GM18508 (cell line): ENCODE results near the gene ONECUT1.
"Not testable (repeated sequence)": the region's sequence is repeated elsewhere in the genome, so short reads cannot be mapped to it uniquely, and the experiment has no call there.

ENCODE experiments used
- ATAC-seq: cut with Tn5 transposase; IDR thresholded peaks from one replicate; pipeline ENCODE4 v1.9.1; 2021; ENCODE audit warnings: moderate number of reproducible peaks; ENCODE audit not compliant: insufficient read depth, unreplicated experiment

Gene ONECUT1

DNA sequence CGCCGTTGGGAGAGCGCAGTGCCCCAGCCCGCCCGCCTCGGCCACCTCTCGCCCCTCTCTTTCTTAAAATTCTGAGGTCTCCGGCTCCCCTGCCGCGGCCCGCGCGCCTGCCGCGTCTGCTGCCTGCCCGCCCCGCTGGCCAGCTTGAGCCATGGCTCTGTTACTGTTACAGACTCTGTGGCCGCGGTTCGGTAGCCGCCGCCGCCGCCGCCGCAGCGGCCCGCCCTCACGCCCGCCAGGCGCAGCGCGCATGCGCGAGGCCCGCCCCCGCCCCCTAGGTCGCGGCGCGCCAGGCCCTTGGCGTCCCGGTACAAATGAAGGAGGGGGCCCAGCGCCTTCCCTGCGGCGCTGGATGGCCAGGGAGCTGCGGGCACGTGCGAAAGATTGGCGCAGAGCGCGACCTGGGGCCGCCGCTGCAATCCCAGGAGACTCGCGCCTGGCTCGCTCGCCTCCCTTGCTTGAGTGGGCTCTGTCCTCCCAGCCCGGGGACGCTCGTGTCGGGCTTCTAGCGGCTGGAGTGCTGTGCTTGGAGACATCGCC, at the start of gene ONECUT1:
Gene ONECUT1 (minus strand): TSS at position 168 of the 540 bp plus-strand sequence. CDS start 452 bp downstream, outside the sequence.
- no peak for ATAC-seq

GRCh38 chr15:52834379-52834778, 44.2 kb upstream of the ONECUT1 start:
- no peak for ATAC-seq

DNA sequence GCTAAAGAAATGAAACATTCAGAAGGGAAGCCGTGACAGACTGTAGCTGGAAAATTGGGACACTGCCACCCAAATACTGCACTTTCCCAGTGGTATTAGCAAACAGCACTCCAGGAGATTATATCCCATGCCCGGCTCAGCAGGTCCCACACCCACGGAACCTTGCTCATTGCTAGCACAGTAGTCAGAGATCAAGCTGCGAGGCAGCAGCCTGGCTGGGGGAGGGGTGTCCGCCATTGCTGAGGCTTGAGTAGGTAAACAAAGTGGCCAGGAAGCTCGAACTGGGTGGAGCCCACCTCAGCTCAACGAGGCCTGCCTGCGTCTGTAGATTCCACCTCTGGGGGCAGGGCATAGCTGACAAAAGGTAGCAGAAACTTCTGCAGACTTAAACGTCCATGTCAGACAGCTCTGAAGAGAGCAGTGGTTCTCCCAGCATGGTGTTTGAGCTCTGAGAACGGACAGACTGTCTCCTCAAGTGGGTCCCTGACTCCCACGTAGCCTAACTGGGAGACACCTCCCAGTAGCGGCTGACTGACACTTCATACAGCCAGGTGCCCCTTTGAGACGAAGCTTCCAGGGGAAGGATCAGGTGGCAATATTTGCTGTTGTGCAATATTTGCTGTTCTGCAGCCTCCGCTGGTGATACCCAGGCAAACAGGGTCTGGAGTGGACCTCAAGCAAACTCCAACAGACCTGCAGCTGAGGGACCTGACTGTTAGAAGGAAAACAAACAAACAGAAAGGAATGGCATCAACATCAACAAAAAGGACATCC, 34.2 kb upstream of the ONECUT1 start:
- ATAC-seq: not testable (repeated sequence)

DNA sequence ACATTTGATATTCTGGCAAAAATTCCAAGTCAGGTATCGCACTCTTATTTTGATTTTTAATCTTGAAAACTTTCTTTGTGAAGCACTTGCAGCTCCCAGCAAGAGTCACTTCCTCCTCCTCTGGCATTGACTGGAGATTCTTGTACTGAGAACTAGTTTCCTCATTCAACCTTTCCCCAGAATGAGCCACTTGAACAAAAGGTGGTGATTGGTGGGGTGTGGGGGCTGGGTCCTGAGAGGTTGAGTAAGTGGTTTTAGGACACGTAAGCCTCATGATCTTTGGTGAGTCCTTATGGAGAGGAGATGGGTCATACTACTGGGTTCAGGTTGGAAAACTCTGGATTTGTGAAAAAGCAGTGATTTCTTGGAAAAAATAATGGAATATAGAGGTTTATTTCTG, 32.3 kb upstream of the ONECUT1 start:
- ATAC-seq: no peak

DNA sequence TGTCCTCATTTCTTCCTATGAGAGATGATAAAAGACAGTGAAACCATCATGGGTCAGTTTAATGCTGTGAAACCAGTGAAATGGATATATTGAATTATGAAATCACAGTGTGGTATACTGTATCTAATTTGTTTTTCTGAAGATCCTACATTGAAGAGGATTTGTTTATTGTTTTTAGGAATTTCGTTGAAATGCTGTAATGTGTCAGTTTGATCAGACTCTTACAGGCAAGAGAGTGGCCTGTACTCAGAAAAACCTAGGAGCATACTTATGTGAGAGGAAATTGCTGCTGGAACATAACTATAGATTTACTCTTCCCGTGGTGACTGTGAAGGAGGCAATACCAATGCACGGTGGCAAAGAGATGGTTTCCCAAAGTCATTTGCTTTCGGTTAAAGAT, 29.1 kb upstream of the ONECUT1 start:
- no peak for ATAC-seq

GRCh38 chr15:52815899-52816298, 25.8 kb upstream of the ONECUT1 start:
- not testable (repeated sequence) for ATAC-seq

GRCh38 chr15:52808996-52809395, 18.9 kb upstream of the ONECUT1 start:
- ATAC-seq: no peak

DNA sequence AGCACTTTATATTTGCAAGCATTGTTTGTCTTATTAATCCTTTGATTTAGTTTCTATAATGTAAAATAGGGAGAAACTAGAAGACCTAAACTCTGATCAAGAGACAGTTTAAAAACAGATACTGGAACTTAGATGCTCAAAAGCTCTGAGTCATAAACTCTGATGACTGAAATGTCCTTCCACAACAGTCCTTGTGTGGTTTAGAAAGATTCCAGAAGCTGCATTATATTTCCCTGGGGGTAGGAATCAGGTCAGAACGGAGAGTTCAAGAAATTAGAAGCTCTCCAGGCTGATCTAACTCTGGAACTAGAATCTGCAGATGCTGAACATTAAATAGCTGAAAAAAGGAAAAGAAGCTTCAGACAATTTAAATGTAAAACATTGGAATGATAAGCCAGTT, 18.3 kb upstream of the ONECUT1 start:
- ATAC-seq: no peak

DNA sequence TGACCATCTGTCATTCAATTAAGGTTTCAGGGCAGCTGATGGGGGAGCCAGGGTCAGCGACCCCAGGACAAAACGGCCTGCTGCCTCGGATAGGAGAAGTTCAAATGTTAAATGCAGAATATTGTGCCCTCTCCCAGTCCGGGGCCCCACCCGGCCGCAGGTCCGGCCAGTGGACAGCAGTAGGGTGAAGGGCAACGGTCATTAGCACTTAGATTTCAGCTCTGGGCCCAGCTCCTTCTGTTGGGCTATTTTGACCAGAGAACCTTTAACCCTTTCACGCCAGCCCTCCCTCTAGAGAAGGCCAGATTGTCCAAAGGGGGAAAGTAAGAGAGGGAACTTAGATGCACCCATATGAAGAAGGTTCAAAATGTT, 16.1 kb upstream of the ONECUT1 start:
- ATAC-seq: no peak

- no peak for ATAC-seq
Measured at GRCh38 chr15:52805351-52806283, 15.5 kb upstream of the ONECUT1 start.

DNA sequence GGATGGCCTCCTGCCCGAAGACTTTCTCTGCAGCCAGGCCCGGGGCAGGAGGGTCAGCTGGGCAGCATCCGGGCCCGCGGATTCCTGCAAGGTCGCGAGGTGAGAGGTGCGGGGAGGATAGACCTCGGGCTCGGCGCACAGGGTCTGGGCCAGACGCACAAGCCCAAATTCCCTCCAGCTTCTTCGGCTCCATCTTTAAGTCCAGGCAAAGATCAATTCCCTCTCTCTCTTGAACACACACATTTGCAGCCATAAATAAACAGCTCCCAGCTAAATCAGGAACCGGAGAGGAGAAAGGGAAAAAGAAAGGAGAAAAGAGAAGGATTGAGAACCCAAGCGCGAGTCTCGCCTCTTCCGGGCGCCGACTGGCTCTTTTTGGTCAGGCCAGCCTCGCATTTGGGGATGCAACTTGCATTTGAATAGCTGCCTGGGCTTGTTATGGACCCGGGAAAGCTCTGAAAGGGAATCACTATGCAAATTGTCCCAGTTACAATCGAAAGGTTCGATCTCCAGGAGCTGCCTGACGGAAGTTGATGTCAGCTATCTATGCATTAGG, 14.5 kb upstream of the ONECUT1 start:
- no peak for ATAC-seq

DNA sequence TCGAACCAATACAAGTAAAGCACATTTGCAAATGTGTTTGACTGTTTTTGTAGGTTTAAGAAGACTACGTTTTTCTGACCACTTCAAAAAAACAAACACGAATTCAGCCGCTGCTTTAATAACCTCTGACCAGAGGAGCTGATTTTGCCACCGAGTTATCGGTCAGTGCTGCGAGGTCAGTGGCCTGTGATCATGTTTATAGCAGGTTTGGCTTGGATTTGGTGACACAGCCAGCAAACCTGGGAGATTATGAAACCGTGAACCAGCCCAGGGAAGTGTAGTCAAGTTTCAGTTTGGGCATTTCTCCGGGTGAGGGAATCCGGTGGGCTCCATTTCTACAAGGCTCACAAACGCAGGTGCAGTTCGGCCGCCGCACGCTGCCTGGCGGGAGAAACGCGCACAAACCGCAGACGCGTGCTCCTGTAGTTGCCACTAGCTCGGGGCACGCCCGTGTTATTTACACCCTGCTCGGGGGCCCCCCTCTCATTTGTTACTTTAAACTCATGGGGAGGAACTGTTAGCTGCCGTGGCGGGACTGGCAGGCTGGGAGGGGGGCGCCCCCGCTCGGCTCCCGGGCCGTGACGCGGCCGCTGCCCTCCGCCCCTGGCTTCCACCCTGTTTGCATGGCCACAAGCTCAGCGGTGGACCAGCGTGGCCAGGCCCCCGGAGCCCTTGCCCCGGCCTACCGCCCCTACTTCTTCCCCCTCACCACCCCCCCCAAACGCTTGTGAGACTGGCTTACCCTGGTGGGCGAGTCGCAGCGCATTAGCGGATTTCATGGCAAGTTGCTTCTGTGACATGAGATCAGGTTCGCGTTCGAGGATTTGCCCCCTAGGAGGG, 13.6 kb upstream of the ONECUT1 start:
- ATAC-seq: no peak

DNA sequence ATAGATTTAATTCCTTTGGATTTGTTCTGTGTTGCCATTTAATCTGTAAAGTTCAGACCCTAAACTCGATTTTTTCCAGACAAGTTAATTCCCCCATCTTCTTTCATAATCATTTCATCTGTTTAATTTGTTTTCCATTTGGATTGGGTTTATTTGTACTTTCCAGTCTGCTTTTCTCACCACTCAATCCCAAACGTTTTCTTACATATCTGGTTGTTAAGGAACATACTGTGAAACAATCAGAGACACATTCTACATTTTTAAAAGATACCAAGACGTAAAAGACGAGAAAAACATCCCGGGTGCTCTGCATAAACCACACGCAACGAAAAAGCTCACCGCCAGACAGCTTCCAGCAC, 13.0 kb upstream of the ONECUT1 start:
- no peak for ATAC-seq

- ATAC-seq: no peak
Measured at GRCh38 chr15:52802110-52802509, 12.0 kb upstream of the ONECUT1 start.

DNA sequence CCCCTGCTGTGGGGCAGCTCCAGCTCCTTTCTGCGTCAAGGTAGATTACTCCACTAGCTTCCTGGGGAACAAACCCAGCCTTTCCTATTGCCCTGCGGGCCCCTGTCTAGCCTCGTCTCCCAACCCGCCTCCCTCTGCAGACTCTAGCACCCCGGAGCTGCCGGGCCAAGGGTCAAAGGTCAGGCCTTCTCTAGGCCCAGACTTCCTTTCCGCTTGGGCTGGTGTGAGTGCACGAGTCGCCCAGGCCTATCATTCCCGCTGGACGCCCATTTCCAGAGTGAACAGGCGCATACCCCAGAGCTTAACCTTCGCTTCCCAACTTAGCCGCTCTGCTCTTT, 11.6 kb upstream of the ONECUT1 start:
- no peak for ATAC-seq

GRCh38 chr15:52800828-52801747, 11.0 kb upstream of the ONECUT1 start:
- no peak for ATAC-seq

DNA sequence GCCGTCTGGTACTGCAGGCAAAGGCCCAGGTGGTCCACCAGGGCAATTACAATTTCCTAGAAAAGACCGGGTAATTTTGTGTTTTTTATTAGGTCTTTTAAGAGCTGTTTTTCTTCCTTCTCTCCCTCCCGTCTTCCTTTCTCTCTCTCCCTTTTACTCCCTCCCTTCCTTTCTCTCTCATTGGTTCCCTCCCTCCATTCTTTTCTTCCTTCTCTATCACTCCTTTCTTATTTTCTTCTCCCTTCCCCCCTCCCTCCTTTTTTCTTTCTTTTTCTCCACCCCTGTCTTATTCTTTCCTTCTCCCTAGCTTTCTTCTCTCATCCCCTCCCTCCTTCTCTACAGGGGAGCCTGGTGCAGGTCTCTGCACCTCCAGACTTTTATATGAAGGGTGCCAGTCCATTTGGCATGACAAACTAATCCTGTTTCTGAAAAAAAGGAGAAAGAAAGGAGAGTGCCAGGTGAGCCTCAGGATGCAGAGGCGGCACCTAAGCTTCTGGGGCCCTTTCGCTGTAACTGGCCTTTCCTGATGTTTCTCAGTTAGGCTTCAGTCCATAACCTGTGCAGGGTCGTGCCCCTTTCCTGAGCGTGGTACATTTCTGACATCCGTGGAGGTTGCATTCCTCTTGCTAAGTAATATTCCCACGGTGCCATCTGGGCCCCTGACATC, 9.1 kb upstream of the ONECUT1 start:
- ATAC-seq: no peak

DNA sequence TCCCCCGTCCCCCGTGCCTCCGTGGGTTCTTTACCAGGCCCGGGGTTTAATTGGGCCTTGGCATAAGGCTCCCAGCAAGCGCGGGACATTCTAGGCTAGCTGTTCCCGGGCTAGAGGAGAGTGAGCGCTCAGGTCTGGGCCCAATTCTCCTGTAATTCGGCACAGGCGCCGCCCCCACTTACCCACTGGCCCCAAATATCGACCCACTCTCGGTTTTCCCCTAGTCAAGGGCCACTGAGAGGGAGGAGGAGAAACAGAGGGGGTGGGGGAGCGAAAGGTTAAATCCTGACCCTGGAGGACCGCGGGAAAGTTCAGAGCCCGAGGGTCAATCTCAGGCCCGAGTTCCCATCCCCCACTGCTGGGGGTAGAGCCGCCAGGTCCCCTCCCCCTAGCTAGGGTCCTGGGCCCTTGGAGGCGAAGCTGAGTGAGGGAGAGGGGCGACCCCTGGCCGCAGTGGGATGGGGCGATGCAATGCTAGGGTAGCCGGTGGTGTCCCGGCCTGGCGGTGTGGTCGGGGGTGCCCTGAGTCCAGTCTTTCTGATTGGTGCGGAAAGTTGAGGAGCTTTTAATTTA, 8.5 kb upstream of the ONECUT1 start:
- no peak for ATAC-seq
